HepG2 (cell line): Measurements from ENCODE around the gene R3HDM4. TPM values are rescaled to one million over a fixed set of nuclear protein-coding genes. Genes with fewer than 3 reads are reported as not detected.
A peak's percentile ranks its signal among the peaks of the same experiment; 100 is the strongest.

Experiments
- ARID5B ChIP-seq: IDR thresholded peaks from 2 replicates; pipeline ENCODE4 v1.4.0; 2020; ENCODE audit warnings: mild to moderate bottlenecking, missing genetic modification reagents
- FOXP1 ChIP-seq, 2 experiments: fragments of 450-650 bp in 1 of 2; IDR thresholded peaks; 2 replicates each; pipeline ENCODE4 v1.6.1; 2017 to 2018; ENCODE audit warnings: antibody characterized with exemption in 1 of 2
- GPN1 ChIP-seq: sonication (generic); formaldehyde crosslinking; IDR thresholded peaks from 2 replicates; pipeline ENCODE4 v1.5.1; 2020; ENCODE audit warnings: missing genetic modification reagents, borderline replicate concordance
- HNRNPLL ChIP-seq: fragments of 200-400 bp; formaldehyde crosslinking; IDR thresholded peaks from 2 replicates; pipeline ENCODE4 v1.6.1; 2017; ENCODE audit warnings: mild to moderate bottlenecking, low read depth, low read length; ENCODE audit not compliant: poor library complexity, severe bottlenecking
- MBNL3 ChIP-seq: fragments of 250-450 bp; sonication (Bioruptor Pico); conservative IDR thresholded peaks from 2 replicates; pipeline ENCODE4 v1.8.0; 2022; ENCODE audit warnings: mild to moderate bottlenecking, inconsistent platforms
- MTF2 ChIP-seq: sonication (generic); formaldehyde crosslinking; IDR thresholded peaks from 2 replicates; pipeline ENCODE4 v1.5.0; 2020; ENCODE audit warnings: missing genetic modification reagents, borderline replicate concordance
- MYC ChIP-seq: sonication (generic); formaldehyde crosslinking; IDR thresholded peaks from 2 replicates; pipeline ENCODE4 v1.9.0; 2021; ENCODE audit warnings: missing genetic modification reagents, borderline replicate concordance
- MYPOP ChIP-seq: sonication (generic); formaldehyde crosslinking; IDR thresholded peaks from 2 replicates; pipeline ENCODE4 v1.8.1; 2023; ENCODE audit warnings: mild to moderate bottlenecking, moderate library complexity, missing genetic modification reagents
- RCOR2 ChIP-seq: IDR thresholded peaks from 2 replicates; pipeline ENCODE4 v1.6.1; 2016; ENCODE audit warnings: missing biosample characterization, missing genetic modification reagents
- SIN3A ChIP-seq: IDR thresholded peaks from 2 replicates; pipeline ENCODE4 v1.6.1; 2011; ENCODE audit warnings: low read depth, mild to moderate bottlenecking, control low read depth, low read length, borderline replicate concordance
- SNAPC5 ChIP-seq: sonication (generic); formaldehyde crosslinking; IDR thresholded peaks from 2 replicates; pipeline ENCODE4 v1.8.1; 2023; ENCODE audit warnings: mild to moderate bottlenecking, missing genetic modification reagents, borderline replicate concordance
- ZBTB38 ChIP-seq: sonication (generic); formaldehyde crosslinking; IDR thresholded peaks from 2 replicates; pipeline ENCODE4 v1.5.1; 2020; ENCODE audit warnings: mild to moderate bottlenecking, missing genetic modification reagents
- ZFAT ChIP-seq: sonication (generic); formaldehyde crosslinking; conservative IDR thresholded peaks from 2 replicates; pipeline ENCODE4 v1.8.1; 2023; ENCODE audit warnings: missing genetic modification reagents, inconsistent platforms
- ZSCAN20 ChIP-seq: sonication (generic); formaldehyde crosslinking; IDR thresholded peaks from 2 replicates; pipeline ENCODE4 v1.4.0; 2020; ENCODE audit warnings: missing genetic modification reagents, mild to moderate bottlenecking, borderline replicate concordance
- polyA plus RNA-seq, 8 experiments: library from polyadenylated mRNA; depleted of rRNA in 3 of 8; stranded (reverse) in 7 of 8; unstranded in 1 of 8; fragments of >200 nt; fragmentation: Illumina TruSeq in 4 of 8; extraction: Trizol in 4 of 8; gene quantifications; 2 replicates each; pipeline versions ENCODE4 v1.2.1 to v1.2.3, GENCODE V29; 2011 to 2016; ENCODE audit warnings: low read depth in 4 of 8, missing spikeins in 1 of 8, mixed read lengths in 1 of 8; ENCODE audit not compliant: insufficient read depth in 1 of 8
- total RNA-seq, 5 experiments: library from RNA; depleted of rRNA; stranded (reverse); fragments of >200 nt; fragmentation: Illumina TruSeq; extraction: Trizol; gene quantifications; 2 replicates each; pipeline ENCODE4 v1.2.3, GENCODE V29; 2016; ENCODE audit warnings: low read depth in 1 of 5
- TF ChIP-seq, protein P1 (sequence below): sonication (generic); formaldehyde crosslinking; IDR thresholded peaks from 2 replicates; pipeline ENCODE4 v1.4.0; 2020; ENCODE audit warnings: missing genetic modification reagents

R3HDM4 gene
- total and polyA plus RNA-seq, 2 of the 13 experiments (the other 11 are each of a cell fraction or from before 2014, with no cell fraction given) = 26.2 to 26.9 TPM

DNA sequence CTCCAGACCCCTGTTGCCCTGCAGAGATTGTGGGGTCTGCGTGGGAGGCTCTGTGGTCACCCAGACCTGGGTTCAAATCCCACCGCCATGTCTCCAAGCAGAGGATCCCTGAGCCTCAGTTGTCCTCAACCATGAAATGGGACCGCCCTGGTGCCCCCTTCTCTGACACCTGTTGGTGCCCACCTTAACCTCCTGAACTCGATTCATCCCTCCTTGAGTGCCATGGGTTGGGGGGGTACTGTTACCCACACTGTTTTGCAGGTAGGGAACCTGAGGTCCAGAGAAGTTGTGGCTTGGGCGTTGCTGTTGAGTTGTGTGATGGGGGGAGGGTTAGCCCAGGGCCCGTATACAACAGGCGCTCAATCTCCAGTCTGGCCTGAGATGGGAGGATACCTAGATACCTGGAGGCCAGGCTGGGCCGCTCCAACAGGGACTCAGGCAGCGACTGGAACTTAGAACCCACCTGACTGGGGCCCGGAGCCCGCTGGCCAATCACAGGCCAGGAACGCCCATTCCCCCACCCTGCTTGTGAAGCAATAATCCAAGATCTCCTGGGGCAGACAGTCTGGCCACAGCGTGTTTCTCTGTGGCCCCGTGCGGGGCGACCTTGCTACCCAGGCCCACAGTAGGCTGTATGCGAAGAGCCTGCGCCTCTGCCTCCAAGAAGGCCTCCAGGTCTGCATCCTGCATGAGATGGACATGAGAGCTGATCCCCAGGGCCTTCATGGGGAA, 15.6 kb upstream of the R3HDM4 start (continued):
- TF ChIP-seq, protein P1, sequence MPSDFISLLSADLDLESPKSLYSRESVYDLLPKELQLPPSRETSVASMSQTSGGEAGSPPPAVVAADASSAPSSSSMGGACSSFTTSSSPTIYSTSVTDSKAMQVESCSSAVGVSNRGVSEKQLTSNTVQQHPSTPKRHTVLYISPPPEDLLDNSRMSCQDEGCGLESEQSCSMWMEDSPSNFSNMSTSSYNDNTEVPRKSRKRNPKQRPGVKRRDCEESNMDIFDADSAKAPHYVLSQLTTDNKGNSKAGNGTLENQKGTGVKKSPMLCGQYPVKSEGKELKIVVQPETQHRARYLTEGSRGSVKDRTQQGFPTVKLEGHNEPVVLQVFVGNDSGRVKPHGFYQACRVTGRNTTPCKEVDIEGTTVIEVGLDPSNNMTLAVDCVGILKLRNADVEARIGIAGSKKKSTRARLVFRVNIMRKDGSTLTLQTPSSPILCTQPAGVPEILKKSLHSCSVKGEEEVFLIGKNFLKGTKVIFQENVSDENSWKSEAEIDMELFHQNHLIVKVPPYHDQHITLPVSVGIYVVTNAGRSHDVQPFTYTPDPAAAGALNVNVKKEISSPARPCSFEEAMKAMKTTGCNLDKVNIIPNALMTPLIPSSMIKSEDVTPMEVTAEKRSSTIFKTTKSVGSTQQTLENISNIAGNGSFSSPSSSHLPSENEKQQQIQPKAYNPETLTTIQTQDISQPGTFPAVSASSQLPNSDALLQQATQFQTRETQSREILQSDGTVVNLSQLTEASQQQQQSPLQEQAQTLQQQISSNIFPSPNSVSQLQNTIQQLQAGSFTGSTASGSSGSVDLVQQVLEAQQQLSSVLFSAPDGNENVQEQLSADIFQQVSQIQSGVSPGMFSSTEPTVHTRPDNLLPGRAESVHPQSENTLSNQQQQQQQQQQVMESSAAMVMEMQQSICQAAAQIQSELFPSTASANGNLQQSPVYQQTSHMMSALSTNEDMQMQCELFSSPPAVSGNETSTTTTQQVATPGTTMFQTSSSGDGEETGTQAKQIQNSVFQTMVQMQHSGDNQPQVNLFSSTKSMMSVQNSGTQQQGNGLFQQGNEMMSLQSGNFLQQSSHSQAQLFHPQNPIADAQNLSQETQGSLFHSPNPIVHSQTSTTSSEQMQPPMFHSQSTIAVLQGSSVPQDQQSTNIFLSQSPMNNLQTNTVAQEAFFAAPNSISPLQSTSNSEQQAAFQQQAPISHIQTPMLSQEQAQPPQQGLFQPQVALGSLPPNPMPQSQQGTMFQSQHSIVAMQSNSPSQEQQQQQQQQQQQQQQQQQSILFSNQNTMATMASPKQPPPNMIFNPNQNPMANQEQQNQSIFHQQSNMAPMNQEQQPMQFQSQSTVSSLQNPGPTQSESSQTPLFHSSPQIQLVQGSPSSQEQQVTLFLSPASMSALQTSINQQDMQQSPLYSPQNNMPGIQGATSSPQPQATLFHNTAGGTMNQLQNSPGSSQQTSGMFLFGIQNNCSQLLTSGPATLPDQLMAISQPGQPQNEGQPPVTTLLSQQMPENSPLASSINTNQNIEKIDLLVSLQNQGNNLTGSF (CRISPR knock-in tag) = no peak
- TF ChIP-seq MYC (CRISPR knock-in tag) (no peak), SNAPC5 (CRISPR knock-in tag) (no peak), HNRNPLL (no peak), ZSCAN20 (CRISPR knock-in tag) (no peak), SIN3A (no peak), MTF2 (CRISPR knock-in tag) (no peak), ZBTB38 (peak; percentile 91; the same call in 1 of the 2 replicates), ARID5B (CRISPR knock-in tag) (no peak), ZFAT (CRISPR knock-in tag) (no peak), FOXP1 (IDR thresholded peaks at IDR 0.05) (no peak), FOXP1 (CRISPR knock-in tag; IDR thresholded peaks at IDR 0.05) (no peak), RCOR2 (CRISPR knock-in tag) (0 out of 2 replicates have a peak, but pooled peaks have one; percentile 11), MYPOP (CRISPR knock-in tag) (no peak), MBNL3 (CRISPR knock-in tag) (no peak), GPN1 (CRISPR knock-in tag) (no peak)
